Activated T-cell treated with anti-CD3 and anti-CD28 coated beads, Interleukin-2, amount 50 U/mL, for 48 hours (primary cell): ENCODE results near the gene TMEM60.
"Not testable (repeated sequence)": the region's sequence is repeated elsewhere in the genome, so short reads cannot be mapped to it uniquely, and the experiment has no call there.

Experiments
- DNase-seq, 2 experiments: peaks; one replicate each; pipeline ENCODE4 v3.0.0-alpha.2; 2020

Gene TMEM60, protein sequence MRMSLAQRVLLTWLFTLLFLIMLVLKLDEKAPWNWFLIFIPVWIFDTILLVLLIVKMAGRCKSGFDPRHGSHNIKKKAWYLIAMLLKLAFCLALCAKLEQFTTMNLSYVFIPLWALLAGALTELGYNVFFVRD

DNA sequence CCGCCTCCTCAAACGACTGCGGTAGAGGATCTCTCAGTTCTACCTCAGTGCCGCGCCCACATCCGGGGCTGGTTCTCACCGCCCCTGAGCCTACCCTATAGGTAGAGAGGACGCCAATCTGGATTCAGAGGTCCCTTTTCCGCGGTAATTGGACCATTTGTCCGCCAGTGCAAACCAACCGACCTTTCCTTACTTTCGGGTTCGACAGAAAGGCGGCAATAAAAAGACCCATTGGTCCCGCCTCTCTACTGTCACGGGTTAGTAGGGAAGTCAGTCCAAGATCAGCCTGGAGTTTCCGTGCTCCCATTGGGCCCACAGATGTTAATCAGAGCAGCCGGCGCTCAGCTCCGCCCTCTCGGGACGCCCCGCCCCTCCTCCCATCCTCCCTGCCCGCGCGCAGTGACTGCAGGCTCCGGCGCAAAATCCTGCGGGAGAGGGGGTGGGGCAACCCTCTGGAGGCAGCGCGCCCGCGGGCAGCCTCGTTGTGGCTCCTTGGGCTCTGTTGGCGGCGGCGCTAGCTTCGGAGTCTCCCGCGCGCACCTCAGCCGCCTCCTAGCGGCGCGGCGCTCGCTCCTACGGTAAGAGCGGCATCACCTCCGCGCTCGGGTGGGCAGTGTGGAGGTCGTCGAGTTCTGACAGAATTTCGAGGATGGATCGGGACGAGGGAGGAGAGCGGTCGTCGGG is at the start of gene TMEM60, which contains the start of gene PHTF2:
TMEM60 (minus strand) TSS at position 41 of the 684 bp plus-strand sequence. CDS start 4,061 bp downstream, outside the sequence.
PHTF2 (plus strand) TSS at position 380 of the 684 bp plus-strand sequence.
- DNase-seq: peak; percentile 93 to 94

DNA sequence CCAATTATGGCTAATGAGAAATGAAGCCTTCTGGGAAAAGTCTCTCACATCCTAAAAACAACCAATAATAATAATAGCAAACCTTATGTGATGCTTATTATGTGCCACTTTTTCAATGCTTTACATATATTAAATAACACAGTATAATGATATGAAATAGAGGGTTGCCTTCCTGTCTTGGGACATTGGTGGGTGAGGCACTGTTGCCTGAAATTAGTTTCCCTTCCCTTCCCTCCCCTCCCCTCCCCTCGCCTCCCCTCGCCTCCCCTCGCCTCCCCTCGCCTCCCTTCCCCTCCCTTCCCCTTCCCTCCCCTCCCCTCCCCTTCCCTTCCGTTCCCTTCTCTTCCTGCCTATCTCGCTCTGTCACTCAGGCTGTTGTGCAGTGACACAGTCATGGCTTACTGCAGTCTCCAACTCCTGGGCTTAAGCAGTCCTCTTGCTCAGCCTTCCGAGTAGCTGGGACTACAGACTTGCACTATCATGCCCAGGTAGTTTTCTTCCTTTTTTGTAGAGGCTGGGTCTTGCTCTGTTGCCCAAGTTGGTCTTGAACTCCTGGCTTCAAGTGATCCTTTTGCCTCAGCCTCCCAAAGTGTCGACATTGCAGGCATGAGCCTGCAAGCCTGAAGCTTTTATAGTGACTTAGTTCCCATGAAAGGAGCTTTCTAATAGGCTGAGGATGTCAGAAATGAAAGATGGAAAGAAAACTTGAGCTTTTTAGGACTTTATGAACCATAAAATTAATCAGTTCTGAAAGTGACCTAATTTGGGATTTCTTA is 48.3 kb upstream of the TMEM60 start:
- no peak for DNase-seq

DNA sequence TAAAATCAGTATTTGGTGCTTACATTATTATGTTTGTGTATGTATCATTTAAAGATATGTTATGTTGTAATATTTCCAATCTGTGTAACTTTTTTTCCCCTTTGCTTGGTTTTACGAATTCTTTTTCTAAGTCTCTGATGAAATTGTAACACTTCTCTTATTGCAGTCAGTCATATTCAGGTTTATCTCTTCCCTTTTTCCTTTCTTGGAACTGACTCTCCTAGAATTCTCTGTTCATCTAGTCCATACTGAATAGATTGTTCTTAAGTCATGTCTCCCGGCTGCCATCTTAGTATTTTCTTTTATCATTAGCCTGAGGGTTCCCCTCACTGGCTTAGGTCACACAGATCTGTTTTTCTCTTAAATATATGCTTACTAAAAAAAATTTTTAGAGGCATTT is 45.0 kb upstream of the TMEM60 start:
- DNase-seq: no peak

DNA sequence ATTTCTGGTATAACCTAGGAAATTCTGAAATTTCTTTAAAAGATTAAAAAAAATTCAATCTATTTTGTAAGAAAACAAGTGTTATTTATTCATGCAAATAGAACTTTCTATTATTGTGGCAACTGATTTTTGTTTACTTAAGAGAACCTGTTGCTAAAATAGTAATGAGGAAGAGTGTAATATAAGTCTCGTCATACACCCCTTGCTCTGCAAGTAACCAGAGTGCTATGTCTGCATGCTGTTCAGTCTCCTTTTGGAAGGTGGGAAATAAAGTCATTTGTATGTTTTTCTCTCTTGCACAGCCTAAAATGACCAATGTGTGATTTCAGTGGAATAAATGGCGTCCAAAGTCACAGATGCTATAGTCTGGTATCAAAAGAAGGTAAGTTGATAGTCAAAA is 41.7 kb upstream of the TMEM60 start:
- no peak for DNase-seq

DNA sequence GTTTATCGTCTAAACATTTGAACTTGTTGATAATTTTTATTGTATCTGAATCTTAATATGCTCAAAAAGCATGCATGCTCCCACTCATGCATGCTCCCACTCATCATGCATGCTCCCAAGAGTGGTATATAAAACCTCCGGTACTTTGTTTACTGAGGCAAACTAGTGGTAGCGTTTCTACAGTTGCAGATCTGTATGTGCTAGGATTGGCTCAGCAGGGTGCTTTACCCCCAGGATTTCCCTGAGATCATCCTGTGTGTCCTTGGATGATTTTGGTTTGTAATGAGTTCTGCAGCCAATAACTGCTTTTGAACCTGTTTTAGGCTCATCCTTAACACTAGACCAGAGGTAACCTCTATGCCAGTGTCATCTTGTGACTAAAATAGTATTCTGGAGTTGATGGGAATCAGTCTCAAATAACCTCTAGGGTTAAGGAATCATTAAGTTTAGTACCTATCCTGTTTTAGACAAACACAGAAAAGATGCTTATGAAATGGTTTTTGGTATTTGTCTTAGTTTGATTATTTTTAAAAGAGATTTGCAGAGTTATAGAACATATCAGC is 40.8 kb upstream of the TMEM60 start:
- no peak for DNase-seq

DNA sequence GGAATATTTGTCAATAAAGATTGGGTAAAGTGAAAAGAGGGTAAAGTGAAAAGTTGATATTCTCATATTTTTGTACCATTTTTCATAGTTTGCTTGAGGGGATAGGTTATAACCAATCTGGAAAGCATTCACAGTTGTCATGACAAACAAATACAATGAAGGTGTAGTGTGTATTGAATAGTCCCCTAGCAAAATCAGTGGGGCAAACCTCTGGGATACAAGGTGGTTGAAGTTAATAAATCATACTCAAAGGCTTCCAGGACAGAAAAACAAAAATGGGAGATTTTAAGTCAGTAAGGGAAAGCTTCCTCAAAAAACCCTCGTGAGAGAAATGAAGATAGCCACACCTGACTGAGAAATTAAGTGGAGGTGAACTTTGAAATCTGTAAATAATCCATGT is 39.7 kb upstream of the TMEM60 start:
- DNase-seq: no peak

DNA sequence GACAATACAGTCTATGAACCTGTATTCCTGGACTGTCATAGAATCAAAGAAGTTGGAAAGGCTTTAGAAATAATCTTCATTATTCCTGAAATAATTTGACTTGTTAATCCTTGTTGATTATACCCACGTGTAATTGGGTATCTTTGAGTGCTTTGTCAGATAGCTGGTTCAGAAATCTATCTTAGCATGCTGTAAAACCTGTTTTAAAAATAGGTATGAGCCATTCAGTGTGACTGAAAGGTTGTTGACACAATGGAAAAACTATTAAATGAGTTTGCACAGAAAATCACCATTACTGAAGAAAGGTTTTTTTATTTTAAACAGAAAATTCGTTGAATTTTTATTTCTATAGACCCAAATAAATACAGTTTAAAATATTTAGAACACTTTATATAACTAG is 39.0 kb upstream of the TMEM60 start:
- no peak for DNase-seq

DNA sequence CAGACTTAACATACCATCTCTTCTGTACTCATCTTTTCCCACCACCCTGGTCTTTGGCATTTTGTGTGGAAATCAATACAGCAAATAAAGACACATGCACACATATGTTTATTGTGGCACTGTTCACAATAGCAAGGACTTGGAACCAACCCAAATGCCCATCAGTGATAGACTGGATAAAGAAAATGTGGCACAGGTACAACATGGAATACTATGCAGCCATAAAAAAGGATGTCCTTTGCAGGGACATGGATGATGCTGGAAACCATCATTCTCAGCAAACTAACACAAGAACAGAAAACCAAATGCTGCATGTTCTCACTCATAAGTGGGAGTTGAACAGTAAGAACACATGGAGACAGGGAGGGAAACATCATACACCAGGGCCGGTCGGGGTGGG is 38.2 kb upstream of the TMEM60 start:
- not testable (repeated sequence) for DNase-seq

DNA sequence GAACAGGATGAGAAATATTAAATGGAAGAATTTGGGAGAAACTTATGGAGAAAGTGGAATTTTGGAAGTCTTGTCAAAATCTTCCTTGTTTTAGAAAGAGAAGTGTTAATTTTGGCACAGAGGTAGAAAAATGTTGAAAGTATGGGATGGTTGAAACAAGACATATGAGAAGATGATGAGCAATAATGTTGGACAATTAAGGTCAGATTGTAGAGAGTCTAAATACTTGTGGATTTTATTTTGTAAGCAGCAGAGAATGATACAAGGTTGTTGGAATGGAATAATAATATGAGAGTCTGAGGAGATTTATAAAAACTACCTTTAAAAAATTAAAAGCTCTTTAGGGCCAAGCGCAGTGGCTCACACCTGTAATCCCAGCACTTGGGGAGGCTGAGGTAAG is 34.9 kb upstream of the TMEM60 start:
- DNase-seq: no peak

DNA sequence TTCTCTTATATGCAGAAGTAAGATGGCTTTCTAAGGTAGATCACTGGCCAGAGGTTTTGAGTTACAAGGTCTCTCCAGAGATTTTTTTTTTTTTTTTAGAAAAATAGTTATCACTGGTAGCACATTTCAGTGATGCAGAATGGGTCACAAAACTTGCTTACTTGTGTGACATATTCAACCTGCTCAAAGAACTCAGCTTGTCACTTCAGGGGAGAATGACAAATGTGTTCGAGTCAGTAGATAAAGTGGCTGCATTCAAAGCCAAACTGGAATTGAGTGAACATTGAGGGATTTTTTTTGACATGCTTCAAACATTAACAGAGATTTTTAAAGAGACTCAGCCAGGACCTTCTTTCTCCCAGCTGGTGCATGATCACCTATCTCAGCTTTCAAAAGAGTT is 33.7 kb upstream of the TMEM60 start:
- no peak for DNase-seq

DNA sequence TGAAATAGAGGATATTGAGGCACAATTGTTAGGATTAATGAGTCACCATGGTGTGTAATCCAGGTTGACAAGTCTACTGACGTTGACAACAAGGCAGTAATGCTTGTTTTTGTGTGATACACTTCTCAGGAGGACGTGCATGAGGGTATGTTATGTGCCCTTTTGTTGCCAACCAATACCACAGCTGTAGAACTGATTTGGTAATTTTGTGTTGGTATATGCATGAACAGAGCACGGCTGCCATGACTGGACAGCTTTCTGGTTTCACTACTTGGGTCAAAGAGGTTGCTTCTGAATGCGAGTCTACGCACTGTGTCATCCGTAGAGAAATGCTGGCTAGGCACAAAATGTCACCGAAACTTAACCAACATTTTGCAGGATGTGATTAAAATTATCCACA is 33.2 kb upstream of the TMEM60 start:
- DNase-seq: peak; percentile 36 to 46

DNA sequence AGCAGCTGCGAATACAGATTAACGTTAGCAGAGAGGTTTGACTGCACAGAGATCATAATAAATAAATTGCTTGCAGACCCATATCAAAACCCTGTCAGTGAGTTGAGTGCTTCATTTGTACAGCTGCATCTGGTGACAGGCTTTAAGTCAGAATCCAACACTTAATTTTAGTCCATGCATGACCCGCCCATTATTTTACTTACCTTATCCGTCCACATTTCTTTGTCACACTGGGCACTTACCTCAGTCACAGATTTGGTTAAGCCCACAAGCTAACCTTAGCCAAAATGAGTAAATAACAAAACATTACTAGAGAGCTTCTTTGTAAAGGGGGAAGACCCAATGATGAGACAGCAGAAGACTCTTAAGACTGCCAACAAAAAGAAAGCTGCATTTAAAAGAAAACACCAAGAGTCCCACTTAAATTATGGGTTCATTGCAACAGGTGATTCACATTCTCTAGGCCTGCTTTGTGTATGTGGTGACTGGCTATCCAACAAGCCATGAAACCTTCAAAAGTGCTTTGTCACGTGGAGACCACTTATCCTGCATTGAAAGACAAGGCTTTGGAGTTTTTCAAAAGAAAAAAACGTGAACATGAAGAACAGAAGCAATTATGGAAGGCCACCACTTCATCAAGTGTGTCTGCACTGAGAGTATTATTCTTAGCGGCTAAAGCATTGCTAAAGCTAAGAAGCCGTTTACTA is 32.6 kb upstream of the TMEM60 start:
- no peak for DNase-seq

DNA sequence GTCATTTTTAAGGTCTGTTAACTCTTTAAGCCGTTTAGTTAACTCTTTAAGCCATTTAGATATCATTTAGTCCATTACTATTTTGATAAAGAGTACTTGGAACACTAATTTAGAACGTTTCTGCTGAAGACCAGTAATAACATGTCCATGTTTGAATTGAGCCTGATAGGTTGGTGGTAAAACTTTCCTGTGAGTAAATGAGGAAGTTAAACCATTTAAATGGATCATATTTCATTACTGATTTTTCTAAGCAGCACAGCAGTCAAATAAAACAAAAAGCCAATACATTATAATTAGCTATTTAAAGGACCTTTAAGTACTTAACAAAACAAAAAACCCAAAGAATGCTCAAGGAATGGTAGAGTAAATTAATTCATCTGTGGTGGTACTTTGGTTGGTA is 29.8 kb upstream of the TMEM60 start:
- DNase-seq: no peak

DNA sequence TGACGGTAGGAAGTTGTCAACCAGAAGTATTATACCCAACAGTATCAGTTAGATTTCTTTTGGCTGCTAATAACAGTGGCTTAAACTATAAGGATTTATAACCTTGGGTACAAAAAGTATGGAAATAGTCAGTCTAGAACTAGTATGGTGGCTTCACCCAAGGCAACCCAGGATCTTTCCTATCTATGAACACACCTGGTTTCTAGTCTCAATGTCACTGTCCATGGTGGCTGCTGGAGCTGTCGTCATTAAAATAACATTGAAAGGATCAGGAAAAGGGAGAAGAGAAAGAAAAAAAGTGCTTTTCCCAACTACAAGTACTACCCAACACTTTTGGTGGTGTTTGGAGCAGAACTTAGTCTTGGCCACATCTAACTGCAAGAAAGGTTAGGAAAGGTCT is 28.1 kb upstream of the TMEM60 start:
- DNase-seq: no peak

DNA sequence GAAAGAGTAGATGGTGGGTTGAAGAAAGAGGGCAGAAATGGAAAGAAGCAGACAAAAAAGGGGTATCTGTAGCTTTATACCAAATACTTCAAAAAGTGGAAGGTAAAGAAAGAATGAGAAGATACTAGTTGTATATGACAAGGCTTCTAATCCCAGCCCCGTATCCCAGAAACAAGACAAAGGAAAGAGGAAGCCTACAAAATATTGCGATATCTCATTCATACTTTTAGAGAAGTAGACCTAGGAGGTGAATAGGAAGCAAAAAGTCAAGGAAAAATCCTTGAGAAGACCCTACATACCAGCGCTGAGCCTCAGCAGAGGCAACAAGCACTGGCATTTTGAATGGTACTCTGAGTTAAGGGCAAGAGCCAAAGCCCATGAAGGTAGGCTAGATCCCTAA is 26.9 kb upstream of the TMEM60 start:
- no peak for DNase-seq

DNA sequence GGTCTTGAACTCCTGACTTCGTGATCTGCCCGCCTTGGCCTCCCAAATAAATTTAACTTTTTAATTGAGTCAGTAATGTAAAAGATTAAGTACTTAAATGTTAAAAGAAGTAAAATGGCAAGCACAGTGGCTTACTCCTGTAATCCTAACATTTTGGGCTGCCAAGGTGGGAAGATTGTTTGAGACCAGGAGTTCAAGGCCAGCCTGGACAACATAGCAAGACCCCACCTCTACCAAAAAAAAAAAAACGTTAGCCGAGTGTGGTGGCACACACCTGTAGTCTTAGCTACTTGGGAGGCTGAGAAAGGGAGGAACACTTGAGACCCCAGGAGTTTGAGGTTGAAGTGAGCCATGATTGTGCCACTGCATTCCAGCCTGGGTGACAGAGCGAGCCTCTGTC is 26.4 kb upstream of the TMEM60 start:
- no peak for DNase-seq

DNA sequence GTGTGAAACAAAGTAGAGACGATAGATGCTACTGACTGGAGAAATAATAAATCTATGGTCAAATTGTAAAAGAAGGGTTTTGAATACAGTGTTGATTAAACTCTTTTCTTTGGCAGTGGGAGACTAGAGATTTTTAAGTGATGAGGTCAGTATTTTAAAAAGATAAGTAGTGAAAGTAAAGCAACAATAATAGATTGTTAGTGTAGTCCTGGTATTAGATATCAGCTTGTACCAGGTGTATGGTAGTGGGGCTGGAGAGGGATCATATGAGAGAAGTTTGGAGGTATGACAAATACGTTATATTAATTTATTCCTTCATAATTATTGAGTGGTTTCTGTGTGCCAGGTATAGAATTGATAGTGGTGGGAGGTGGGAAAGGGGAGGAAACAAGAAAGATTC is 25.6 kb upstream of the TMEM60 start:
- no peak for DNase-seq

DNA sequence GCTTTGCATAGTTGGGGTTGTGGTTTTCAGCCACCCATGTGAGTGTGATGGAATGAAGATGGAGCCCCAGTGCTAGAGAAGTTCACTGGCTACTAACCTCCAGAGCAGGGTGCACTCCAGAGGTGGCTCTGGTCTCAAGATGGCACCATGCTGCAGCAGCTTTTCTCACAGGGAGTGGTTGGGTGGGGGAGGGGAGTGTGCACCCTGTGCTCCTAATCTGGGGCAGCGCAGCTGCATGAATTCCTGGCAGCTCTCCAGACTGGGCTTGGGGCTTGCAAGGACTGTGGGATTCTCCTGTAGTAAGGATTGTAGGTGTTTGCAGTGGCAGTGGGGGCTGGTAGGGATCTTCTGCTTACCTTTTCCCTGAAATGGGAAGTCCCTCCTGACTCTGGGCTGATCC is 24.0 kb upstream of the TMEM60 start:
- DNase-seq: no peak

DNA sequence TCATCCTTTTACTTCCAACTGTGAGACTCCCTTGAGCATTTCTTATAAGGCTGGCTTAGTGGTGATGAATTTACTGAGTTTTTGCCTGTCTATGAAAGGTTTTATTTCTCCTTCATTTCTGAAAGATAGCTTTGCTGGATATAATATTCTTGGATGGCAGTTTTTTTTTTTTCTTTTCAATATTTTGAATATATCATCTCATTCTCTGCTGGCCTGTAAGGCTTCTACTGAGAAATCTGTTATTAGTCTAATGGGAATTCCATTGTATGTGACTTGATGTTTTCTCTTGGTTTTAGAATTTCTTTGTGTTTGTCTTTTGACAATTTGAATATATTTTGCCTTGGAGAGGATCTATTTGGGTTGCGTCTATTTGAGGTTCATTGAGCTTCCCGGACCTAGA is 22.7 kb upstream of the TMEM60 start:
- DNase-seq: no peak

DNA sequence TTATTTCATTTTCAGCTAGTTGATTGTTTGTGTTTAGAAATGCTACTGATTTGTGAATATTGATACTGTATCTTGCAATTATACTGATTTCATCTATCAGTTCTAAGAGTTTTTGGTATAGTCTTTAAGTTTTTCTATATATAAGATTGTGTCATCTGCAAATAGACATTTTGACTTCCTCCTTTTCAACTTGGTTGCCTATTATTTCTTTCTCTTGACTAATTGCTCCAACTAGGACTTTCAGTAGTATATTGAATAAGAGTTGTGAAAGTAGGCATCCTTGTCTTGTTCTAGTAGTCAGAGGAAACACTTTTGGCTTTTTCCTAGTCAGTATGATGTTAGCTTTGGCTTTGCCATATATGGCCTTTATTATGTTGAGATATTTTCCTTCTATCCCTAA is 20.8 kb upstream of the TMEM60 start:
- no peak for DNase-seq

DNA sequence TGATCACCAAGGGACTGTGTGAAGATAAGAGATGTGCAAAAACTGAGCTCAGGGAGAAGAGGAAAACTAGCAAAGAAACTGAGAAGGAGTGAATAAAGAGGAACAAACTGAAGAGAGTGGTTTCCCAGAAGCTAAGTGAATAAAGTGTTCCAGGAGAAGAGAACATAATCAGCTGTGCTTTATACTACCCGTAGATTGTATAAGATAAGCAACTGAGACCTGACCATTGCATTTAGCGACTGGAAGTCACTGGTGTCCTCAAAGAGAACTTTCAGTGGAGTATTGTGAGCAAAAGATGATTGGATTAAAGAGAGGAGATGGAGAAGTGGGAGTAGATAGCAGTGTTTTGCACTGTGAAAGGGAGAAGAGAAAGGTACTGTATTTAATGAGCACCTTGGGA is 14.9 kb upstream of the TMEM60 start:
- DNase-seq: no peak

DNA sequence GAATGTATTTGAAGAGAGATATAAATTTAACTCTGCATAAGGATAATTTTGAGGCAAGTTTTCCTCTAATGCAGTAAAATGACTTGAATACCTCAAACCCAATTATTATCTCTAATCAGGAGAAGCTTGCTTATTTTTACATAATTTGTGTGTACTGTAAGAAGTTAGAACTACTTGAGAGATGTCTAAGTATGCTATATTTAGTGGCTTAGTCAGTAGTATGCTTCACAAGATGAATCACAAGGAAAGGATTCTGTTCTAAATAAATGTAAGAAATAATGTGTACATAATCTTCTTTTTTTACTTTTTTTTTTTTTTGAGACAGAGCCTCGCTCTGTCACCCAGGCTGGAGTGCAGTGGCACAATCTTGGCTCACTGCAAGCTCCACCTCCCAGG is 14.1 kb upstream of the TMEM60 start:
- DNase-seq: no peak
